ENCODE measurements around the gene RNF121.

RNF121 gene

DNA sequence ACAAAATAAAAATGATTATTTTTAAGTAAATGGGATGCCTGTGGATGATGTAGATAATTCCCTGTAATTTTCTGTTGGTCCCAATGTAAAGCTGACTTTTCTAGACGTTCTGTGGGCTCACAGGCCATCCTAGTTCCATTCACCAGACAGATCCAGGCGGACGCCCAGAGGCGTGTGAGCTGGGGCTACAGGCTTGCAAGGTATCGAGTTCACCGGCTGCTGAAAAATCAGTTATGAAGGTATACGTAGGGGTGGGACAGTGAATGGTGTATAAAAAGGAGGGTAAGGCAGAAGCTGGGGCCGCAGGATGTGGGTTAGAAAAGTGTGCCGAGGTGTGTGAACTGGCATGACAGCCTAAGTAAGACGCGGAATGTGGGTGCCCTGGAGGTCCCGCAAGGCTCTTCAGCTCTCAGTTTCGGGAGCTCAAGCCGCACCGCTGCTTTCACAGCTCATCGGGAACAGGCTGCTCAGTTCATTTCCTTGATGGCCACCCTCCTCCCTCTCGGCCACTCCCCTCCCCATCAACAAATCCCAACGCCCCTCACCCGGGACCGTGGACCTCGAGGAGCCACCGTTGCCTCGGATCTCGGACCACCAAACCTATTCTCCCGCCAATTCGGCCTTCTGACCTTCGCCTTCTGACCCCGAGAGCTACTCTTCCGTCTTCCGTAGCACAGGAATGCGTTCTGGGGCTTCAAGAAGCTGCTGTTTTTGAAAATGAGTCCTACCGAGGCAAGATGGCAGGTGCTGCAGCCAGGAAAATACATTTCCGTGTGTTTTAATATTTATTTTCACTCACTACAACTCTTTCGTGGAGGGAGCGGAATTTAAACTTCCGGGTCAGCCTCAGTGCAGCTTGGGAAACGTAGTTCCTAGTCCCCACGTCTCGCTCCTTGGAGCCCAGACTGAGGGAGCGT is 768 bp upstream of the RNF121 start, which contains the start of gene XNDC1N:
Gene XNDC1N, minus strand, starts transcription at position 775 of the 917 bp plus-strand sequence. CDS start 5,241 bp downstream, outside the sequence.
- H3K27ac Mint-ChIP-seq, result peak within 1 kb of the TSS; percentile 98
- H3K4me1 Mint-ChIP-seq, result peaks cover 41% of the 10 kb centered on the region
- peaks cover 14% of the 10 kb centered on the region for H3K36me3 Mint-ChIP-seq (ENCODE audit: low read depth)
- no peaks in the 10 kb centered on the region for H3K27me3 Mint-ChIP-seq
- peak within 1 kb of the TSS; percentile 99 for H3K4me3 Mint-ChIP-seq
- ATAC-seq, result peak; percentile 85
- peak; percentile 66 for DNase-seq
- no peaks in the 10 kb centered on the region for H3K9me3 Mint-ChIP-seq

DNA sequence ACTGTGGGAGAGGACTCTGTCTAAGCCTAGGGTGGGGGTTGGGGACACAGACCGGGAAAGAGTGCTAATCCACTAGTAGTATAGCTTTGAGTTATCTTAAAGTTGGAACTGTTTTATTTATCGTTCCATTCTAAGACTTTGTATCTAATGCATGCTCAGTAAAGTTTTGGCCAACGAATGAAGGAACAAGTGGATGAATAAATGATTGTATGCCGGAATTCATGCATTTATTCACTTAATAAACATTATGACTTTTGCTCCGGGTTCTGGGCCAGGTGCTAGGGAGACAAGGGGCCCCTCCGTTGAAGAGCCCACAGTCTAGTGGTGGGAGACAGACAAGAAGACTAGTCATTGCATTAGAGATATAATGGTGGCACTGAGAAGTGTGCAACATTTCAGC is 645 bp downstream of the RNF121 start:
- DNase-seq (no peak), ATAC-seq (no peak)
- no peaks in the 10 kb centered on the region for H3K27me3 Mint-ChIP-seq
- peak overlapping the region; percentile 98 for H3K27ac Mint-ChIP-seq
- peak overlapping the region; percentile 99 for H3K4me3 Mint-ChIP-seq
- H3K36me3 Mint-ChIP-seq (ENCODE audit: low read depth), result peaks cover 14% of the 10 kb centered on the region
- H3K9me3 Mint-ChIP-seq, result no peaks in the 10 kb centered on the region
- H3K4me1 Mint-ChIP-seq, result peaks cover 52% of the 10 kb centered on the region

DNA sequence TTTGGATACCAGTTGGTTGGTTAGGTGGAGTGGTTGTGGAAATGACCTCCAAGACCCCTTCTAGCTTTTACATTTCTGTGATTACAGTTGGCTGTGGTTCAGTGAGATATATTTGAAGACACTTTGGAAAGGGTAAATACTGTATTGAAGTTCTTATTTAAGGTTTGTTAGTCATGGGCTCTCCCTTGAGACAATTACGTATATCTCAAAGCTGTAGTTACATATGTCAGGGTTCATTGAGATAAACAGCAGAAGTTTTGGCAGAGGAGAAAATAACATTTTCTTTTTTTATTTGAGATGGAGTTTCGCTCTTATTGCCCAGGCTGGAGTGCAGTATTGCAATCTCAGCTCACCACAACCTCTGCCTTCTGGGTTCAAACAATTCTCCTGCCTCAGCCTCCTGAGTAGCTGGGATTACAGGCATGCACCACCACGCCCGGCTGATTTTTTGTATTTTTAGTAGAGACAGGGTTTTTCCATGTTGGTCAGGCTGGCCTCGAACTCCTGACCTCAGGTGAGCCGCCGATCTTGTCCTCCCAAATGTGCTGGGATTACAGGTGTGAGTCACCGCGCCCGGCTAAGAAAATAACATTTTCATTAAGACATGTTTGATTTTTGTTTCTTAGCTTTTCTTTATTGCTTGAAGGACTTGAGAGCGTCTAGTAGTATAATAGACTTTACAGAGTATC is 1.9 kb downstream of the RNF121 start:
- no peak for DNase-seq
- Mint-ChIP-seq H3K4me1 (peaks cover 58% of the 10 kb centered on the region), H3K9me3 (no peaks in the 10 kb centered on the region), H3K4me3 (peak overlapping the region; percentile 99), H3K27me3 (no peaks in the 10 kb centered on the region), H3K36me3 (ENCODE audit: low read depth) (peaks cover 7% of the 10 kb centered on the region), H3K27ac (peak overlapping the region; percentile 49)
- ATAC-seq, result no peak

DNA sequence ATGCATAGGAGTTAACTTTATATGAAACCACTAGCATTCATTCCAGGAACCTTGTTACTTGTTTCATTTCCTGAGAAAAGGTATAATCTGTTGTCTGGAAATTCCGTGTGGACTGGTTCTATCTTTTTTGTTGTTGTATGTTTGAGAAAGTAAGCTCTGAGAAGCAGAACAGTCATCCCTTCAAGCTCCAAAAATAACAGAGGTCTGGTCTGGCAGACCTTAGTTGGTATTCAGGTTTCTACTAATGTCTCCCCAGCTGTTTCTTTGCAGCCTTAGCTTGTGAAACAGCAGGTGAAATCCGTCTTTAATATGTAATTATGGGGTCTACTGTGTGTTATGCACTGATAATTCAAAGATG is 2.4 kb downstream of the RNF121 start:
- Mint-ChIP-seq H3K27ac (peak overlapping the region; percentile 49), H3K4me1 (peaks cover 58% of the 10 kb centered on the region), H3K4me3 (peak overlapping the region; percentile 99), H3K9me3 (no peaks in the 10 kb centered on the region), H3K36me3 (ENCODE audit: low read depth) (peaks cover 6% of the 10 kb centered on the region), H3K27me3 (no peaks in the 10 kb centered on the region)
- DNase-seq, result no peak
- no peak for ATAC-seq

DNA sequence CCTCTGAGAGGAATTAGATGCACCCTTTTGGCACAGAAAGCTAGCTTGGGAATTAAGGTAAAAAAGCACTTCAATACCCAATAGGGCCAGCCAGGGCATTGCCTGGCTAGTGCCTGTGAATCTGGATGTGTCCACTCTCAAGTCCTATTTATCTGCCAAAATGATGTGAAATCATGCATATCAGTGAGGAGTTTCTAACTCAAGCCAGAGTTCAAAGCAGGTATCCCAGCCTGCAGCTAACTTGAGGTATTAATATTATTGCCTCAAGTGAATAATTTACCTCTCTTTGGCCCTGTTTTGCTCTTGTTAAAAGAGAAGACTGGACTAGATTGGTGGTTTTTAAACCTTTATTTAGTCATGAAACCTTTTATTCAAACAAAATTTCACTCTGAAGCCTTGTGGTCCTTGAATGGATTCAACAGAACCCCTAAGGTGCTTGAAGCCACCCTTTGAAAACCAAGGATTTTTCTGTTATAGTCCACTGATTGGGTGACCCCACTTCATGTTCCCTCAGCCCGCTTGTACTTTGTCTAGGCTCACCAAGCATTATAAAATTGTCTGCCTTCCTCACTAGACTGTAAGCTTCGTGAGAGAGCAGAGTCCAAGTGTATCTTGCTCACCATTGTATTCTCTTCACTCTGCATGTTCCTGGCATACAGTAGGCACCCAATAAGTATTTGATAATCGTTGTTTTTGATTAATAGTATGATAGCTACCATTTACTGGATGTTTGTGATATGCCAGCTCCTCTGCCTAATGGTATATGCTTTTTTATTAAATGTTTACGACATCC is 4.5 kb downstream of the RNF121 start:
- Mint-ChIP-seq H3K4me1 (peaks cover 49% of the 10 kb centered on the region), H3K36me3 (ENCODE audit: low read depth) (peaks cover 9% of the 10 kb centered on the region), H3K27ac (no peak overlapping the region), H3K27me3 (no peaks in the 10 kb centered on the region), H3K4me3 (no peak overlapping the region), H3K9me3 (no peaks in the 10 kb centered on the region)
- no peak for ATAC-seq
- no peak for DNase-seq

DNA sequence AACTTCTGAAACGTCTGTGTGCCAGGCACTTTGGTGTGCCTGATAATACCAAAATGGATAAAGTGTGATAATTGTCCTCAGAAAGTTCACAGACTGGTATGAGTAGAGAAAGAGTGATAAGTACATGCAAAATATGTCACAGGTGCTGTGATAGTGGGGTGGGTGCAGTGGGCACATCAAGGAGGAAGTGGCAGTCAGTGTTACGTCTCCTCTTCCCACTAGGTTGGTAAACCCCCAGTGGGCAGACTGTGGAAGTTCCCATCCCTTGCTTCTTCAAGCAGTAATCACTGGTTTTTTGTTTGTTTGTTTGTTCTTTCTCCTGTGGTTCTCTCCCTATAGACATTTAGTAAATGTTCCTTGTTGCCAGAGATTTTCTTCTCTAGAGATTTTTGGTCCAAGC is 5.4 kb downstream of the RNF121 start:
- no peak for DNase-seq
- Mint-ChIP-seq H3K4me3 (no peak overlapping the region), H3K36me3 (ENCODE audit: low read depth) (peaks cover 11% of the 10 kb centered on the region), H3K4me1 (peaks cover 48% of the 10 kb centered on the region), H3K27ac (peak overlapping the region; percentile 57), H3K27me3 (no peaks in the 10 kb centered on the region), H3K9me3 (no peaks in the 10 kb centered on the region)
- peak; percentile 57 for ATAC-seq

DNA sequence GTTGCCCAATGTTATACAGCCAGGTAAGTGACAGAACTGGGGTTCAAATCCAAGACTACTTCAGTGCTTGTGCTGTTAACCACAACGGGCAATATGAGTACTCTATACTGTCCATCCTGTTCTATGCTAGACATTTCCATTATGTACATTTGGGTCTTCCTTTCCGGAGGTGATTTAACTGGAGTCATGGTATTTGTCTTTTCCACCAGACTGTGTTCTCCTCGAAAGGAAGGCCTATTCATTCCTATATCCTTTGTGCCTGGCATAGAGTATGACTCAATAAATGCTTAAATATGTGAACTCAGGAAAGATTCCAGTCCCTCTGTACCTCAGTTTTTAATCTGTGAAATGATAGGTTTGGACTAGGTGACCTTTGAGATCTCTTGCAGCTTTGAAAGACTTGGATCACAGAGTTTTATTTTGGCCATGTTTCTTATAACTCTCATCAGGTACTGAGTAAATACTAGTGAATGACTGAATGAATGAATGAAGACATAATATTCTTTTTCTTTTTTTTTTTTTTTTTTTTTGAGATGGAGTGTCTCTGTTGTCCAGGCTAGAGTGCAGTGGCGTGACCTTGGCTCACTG is 6.6 kb downstream of the RNF121 start:
- Mint-ChIP-seq H3K27ac (no peak overlapping the region), H3K4me1 (peaks cover 37% of the 10 kb centered on the region), H3K27me3 (no peaks in the 10 kb centered on the region), H3K9me3 (no peaks in the 10 kb centered on the region), H3K4me3 (no peak overlapping the region), H3K36me3 (ENCODE audit: low read depth) (peaks cover 11% of the 10 kb centered on the region)
- no peak for ATAC-seq
- DNase-seq, result no peak

DNA sequence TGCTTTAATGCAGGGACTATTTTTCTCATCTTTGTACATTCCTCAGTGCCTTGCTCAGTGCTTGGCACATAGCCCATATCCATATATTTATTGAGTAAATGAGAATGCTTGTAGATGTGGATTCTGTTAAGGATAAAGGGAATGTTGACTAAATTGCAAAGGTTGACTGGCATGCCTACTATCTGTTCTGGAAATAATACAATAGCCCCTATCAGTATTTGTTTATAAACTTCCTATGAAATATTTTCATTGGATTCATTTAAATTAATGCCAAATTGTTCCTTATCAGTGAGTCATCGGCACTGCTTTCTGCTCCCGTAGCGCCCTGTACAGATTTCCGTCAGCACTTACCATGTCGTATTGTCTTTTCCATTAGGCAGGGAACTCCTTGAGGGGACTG is 8.0 kb downstream of the RNF121 start:
- peaks cover 10% of the 10 kb centered on the region for H3K36me3 Mint-ChIP-seq (ENCODE audit: low read depth)
- H3K4me1 Mint-ChIP-seq, result peaks cover 23% of the 10 kb centered on the region
- no peak for ATAC-seq
- H3K27me3 Mint-ChIP-seq, result no peaks in the 10 kb centered on the region
- H3K9me3 Mint-ChIP-seq, result no peaks in the 10 kb centered on the region
- H3K27ac Mint-ChIP-seq, result no peak overlapping the region
- no peak for DNase-seq
- no peak overlapping the region for H3K4me3 Mint-ChIP-seq

DNA sequence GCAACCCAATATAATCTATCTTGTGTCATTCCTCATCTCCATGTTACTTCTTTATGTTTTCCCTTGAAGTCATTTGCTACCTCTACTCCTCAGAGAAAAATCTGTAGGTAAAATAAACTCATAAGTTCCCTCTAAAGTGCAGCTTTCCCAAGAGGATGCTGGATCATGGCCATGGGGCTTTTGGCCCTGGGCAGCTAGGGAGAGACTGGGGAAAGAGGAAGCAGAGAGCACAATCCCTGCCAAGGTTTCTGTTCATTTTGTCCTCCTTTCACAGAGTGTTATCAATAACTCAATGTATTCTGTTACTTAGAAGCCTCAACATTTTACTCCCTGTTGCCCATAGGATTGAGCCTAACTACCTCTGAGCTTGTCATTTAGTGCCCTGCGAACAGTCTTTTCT is 9.0 kb downstream of the RNF121 start:
- no peak overlapping the region for H3K27ac Mint-ChIP-seq

DNA sequence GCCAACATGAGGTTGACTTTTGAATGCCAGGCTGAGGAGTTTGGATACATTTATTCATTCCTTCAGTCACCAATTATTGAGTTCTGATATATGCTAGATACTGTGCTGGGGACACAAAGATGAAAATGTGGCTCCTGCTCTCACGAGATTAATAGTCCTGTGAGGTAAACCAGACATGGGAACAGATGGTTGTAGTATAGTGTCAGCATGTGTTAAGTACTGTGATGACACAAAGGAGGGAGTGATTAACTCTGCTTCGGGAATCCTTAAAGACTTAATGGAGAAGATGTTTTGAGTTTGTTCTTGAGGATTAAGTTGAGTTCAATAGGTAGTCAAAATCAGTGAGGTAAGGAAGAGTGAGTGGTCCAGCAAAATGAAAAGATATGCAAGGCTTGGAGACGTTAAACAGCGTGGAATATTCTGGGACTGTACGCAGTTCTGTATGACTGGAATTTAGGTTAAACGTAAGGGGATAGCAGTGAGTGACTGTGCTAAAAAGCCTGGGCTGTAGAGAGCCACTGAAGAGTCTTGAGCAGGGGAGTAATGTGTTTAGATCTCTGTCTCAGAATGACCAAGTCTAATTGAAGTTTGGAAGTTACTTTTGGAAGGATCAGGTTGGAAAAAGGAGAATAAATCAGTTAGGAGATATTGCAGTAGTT is 11.8 kb downstream of the RNF121 start:
- peaks cover 4% of the 10 kb centered on the region for H3K4me1 Mint-ChIP-seq
- H3K4me3 Mint-ChIP-seq, result no peak overlapping the region
- no peaks in the 10 kb centered on the region for H3K27me3 Mint-ChIP-seq
- H3K36me3 Mint-ChIP-seq (ENCODE audit: low read depth), result peaks cover 16% of the 10 kb centered on the region
- ATAC-seq (no peak), DNase-seq (no peak)
- no peak overlapping the region for H3K27ac Mint-ChIP-seq
- no peaks in the 10 kb centered on the region for H3K9me3 Mint-ChIP-seq

More for the DNA sequence above, 9.0 kb downstream of the RNF121 start:
- Mint-ChIP-seq H3K9me3 (no peaks in the 10 kb centered on the region), H3K36me3 (ENCODE audit: low read depth) (peaks cover 10% of the 10 kb centered on the region), H3K4me1 (peaks cover 17% of the 10 kb centered on the region), H3K4me3 (no peak overlapping the region), H3K27me3 (no peaks in the 10 kb centered on the region)
- ATAC-seq (no peak), DNase-seq (no peak)

DNA sequence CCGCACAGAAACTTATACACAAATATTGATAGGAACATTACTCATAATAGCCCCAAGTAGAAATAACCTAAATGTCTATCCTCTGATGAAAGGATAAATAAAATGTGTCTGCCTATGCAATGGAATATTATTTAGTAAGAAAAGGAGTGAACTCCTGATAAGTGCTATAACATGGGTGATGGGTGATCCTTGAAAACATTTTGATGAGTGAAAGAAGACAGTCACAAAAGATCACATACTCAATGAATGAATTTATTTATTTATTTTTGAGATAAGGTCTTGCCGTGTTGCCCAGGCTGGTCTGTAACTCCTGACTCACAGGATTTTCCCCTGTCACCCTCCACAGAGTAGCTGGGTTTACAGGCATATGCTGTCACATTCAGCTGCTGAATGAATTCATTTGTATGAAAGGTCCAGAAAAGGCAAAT is 17.3 kb downstream of the RNF121 start:
- ATAC-seq, result peak; percentile 84
- Mint-ChIP-seq H3K36me3 (ENCODE audit: low read depth) (peaks cover 17% of the 10 kb centered on the region), H3K27me3 (no peaks in the 10 kb centered on the region), H3K9me3 (no peaks in the 10 kb centered on the region), H3K4me1 (peaks cover 20% of the 10 kb centered on the region), H3K27ac (peak overlapping the region; percentile 80), H3K4me3 (no peak overlapping the region)
- DNase-seq, result no peak

DNA sequence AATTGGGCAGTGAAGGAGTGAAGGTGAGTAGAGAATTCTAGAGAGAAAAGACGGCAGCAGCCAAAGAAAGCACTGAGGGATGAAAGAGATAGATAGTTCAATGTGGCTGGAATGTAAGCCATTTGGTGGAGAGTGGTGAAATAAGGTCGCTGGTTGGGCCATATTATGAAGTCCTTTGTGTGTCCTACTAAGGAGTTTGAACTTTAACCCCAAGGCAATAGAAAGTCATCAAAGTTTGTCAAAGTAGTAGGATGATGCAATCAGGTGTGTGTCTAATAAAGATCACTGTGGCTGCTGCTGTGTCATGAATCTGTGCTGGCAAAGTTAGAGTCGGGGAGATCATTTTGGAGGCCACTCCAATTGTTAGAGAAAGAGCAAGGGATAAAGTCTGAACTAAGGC is 18.7 kb downstream of the RNF121 start:
- peaks cover 22% of the 10 kb centered on the region for H3K4me1 Mint-ChIP-seq
- no peaks in the 10 kb centered on the region for H3K27me3 Mint-ChIP-seq
- H3K36me3 Mint-ChIP-seq (ENCODE audit: low read depth), result peaks cover 21% of the 10 kb centered on the region
- no peak overlapping the region for H3K4me3 Mint-ChIP-seq
- DNase-seq (no peak), ATAC-seq (no peak)
- peak overlapping the region; percentile 60 for H3K27ac Mint-ChIP-seq
- no peaks in the 10 kb centered on the region for H3K9me3 Mint-ChIP-seq

DNA sequence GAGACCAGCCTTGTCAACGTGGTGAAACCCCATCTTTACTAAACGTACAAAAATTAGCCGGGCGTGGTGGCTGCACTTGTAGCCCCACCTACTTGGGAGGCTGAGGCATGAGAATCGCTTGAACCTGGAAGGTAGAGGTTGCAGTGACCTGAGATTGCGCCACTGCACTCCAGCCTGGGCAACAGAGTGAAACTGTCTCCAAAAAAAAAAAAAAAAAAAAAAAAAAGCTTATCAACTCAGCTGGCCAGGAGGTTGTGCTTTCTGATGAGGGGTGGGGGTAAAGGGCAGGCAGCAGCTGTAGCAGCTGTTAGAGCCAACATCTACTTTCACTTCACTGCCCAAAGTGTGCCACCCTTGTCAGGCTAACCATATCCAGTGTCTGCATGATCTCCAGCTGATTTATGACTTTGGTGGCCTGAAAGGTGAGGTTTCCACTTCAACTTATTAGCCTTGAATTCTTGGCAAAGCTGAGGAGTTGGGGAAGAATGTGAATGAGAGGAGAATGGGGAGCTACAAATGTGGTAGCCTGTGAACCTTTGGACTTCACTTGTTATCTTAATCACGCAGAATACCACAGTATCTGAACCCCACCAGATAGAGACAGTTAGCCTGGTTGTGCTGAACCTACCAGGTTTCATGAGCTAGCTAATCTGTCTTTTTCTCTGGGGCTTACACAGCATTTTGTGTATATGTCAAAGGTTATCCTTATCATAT is 19.6 kb downstream of the RNF121 start:
- H3K36me3 Mint-ChIP-seq (ENCODE audit: low read depth), result peaks cover 19% of the 10 kb centered on the region
- DNase-seq, result no peak
- H3K4me3 Mint-ChIP-seq, result no peak overlapping the region
- H3K4me1 Mint-ChIP-seq, result peaks cover 22% of the 10 kb centered on the region
- no peaks in the 10 kb centered on the region for H3K9me3 Mint-ChIP-seq
- H3K27ac Mint-ChIP-seq, result no peak overlapping the region
- no peak for ATAC-seq
- no peaks in the 10 kb centered on the region for H3K27me3 Mint-ChIP-seq

All from activated naive CD8-positive, alpha-beta T cell treated with anti-CD3 and anti-CD28 coated beads, Interleukin-2, amount 50 U/mL, for 24 hours (primary cell).